ENCODE data around the gene ZFPL1. TPM values are rescaled to one million over a fixed set of nuclear protein-coding genes. Genes with fewer than 3 reads are reported as not detected.

The ZFPL1 gene
- total and polyA plus RNA-seq, 9 of the 15 experiments (the other 6 are each of a cell fraction or from before 2014, with no cell fraction given), result 3.7 to 37.5 (median 22.7) TPM

DNA sequence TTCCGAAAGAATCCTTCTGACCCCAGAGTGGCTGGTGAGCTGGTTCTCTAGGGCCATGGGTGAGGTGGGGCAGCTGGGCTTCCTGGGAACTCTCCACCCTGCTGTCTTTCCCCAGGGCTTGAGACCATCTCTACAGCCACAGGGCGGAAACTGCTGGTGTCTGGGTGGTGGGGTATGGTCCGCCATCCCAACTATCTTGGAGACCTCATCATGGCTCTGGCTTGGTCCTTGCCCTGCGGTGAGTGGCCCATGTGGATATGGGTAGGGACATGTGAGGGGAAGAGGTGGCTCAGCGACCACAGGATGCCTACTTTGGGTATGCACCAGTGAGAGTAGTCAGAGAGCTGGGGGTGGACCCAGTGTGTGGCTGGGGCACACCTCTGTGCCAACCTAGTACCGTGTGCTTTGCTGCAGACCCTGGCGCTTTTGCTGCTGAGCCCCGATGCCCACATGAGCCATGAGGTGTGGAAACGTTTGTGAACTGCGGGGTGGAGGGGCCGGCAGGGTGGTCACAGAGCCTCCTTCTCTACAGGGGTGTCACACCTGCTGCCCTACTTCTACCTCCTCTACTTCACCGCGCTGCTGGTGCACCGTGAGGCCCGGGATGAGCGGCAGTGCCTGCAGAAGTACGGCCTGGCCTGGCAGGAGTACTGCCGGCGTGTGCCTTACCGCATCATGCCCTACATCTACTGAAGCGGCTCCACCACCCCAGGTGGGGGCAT, 31.5 kb downstream of the ZFPL1 start:
- Histone ChIP-seq H3K9me1 (ENCODE audit: control insufficient read depth, insufficient read depth, low read length) (no peaks in the 10 kb centered on the region), H3K36me3 (ENCODE audit: control insufficient read depth, insufficient read depth, low read length) (peaks cover 48% of the 10 kb centered on the region), H3K4me3 (peak overlapping the region; percentile 95), H3K27ac (ENCODE audit: extremely low read depth, low read depth, low read length) (no peak overlapping the region), H2AFZ (ENCODE audit: low read depth, low read length) (no peak overlapping the region), H3K79me2 (ENCODE audit: control insufficient read depth, insufficient read depth, low read length) (peaks cover 37% of the 10 kb centered on the region), H4K20me1 (replicated peaks; ENCODE audit: control insufficient read depth, insufficient read depth, low read length) (no peaks in the 10 kb centered on the region), H3K4me1 (replicated peaks in 1 of 2; ENCODE audit: control insufficient read depth in 2 of 2, insufficient read depth in 2 of 2, low read length in 2 of 2) (peaks cover 35 to 61% of the 10 kb centered on the region in 2 experiments), H3K4me2 (ENCODE audit: insufficient read depth, low read length) (peak overlapping the region; percentile 95; the same call in 1 of the 2 replicates), H3K9me3 (replicated peaks; ENCODE audit: control insufficient read depth, insufficient read depth, low read depth, low read length) (no peaks in the 10 kb centered on the region), H3K9ac (ENCODE audit: insufficient read depth in 1 of 2, low read depth in 2 of 2, low read length in 2 of 2) (peak overlapping the region in 1 of 2 experiments; percentile 98; a peak in 2 of 4 replicates), H3K27me3 (ENCODE audit: control insufficient read depth in 2 of 2, insufficient read depth in 2 of 2, low read length in 2 of 2) (no peaks in the 10 kb centered on the region)
- no TSS peak for BruUV-seq (replicated peaks)
- 90% methylated on average over 20 of the region's 21 CpGs for WGBS (ENCODE audit: insufficient coverage, low coverage, missing lambda C conversion rate)
- DNase-seq (ENCODE audit: extremely low read depth in 1 of 4, low spot score in 3 of 4) (no peak), FAIRE-seq (no peak), ATAC-seq (no peak)
- intact Hi-C loops (cut with micrococcal nuclease), result loop anchor here (10.0 kb wide), 2 partner anchors 199 to 231 kb away; partner anchors contain the start of gene CDC42EP2
- in situ Hi-C loops (cut with MboI), result no loop called here
- TF ChIP-seq POLR2AphosphoS5 (IDR thresholded peaks at IDR 0.05; ENCODE audit: control insufficient read depth, insufficient read depth, low read depth, low read length) (0 out of 2 replicates have a peak, but pooled peaks have one; percentile 16), ZSCAN32 (CRISPR knock-in tag; IDR thresholded peaks at IDR 0.05) (no peak), SRSF7 (optimal IDR thresholded peaks at IDR 0.05; ENCODE audit: low read depth, low read length) (no peak), TFAM (CRISPR knock-in tag; conservative IDR thresholded peaks at IDR 0.05) (no peak), POLR2A (conservative IDR thresholded peaks at IDR 0.05) (peak; percentile 52), ZFP1 (CRISPR knock-in tag; IDR thresholded peaks at IDR 0.05) (no peak), POLR2G (IDR thresholded peaks at IDR 0.05; ENCODE audit: low read depth, low read length) (peak; percentile 73), KDM5B (IDR thresholded peaks at IDR 0.05; ENCODE audit: insufficient replicate concordance, low read depth, low read length) (peak; percentile 10), ZNF778 (CRISPR knock-in tag; IDR thresholded peaks at IDR 0.05) (no peak)
- POLR2A ChIA-PET, result interaction anchor here (0.6 to 9.5 kb wide), 11 partner anchors 17 to 337 kb away, joined by 3 to 182 read pairs (median 3); partner anchors contain the start of genes BATF2, SF1, SPDYC and SYVN1
- CTCF ChIA-PET (ENCODE audit: low intra/inter-chr PET ratio), result no interaction called here

Data from K562 (cell line).